Peyer's patch (tissue), 4 donors: Measurements from ENCODE around the gene ABLIM2.

ENCODE experiments used
- CTCF ChIP-seq, 6 experiments: fragments of 450-650 bp in 4 of 6; fragments of 200-600 bp in 2 of 6; sonication (generic) in 1 of 6; IDR thresholded peaks; one replicate each; pipeline ENCODE4 v1.5.1; 2017 to 2019; ENCODE audit warnings: antibody characterized with exemption in 6 of 6, mild to moderate bottlenecking in 3 of 6, moderate library complexity in 1 of 6
- POLR2A ChIP-seq, 2 donors: fragments of 450-650 bp; IDR thresholded peaks; one replicate each; pipeline ENCODE4 v1.5.1; 2017; ENCODE audit warnings: antibody characterized with exemption in 2 of 2, mild to moderate bottlenecking in 2 of 2, moderate library complexity in 2 of 2

GRCh38 chr4:7947927-7948326, 210.7 kb downstream of the ABLIM2 start:
- TF ChIP-seq CTCF (IDR thresholded peaks at IDR 0.05) (no peak), POLR2A (IDR thresholded peaks at IDR 0.05) (no peak)
